Vagina (tissue), 2 donors: Measurements from ENCODE around the gene DNLZ. TPM values are rescaled to one million over a fixed set of nuclear protein-coding genes. Genes with fewer than 3 reads are reported as not detected.
"Not testable (repeated sequence)": the region's sequence is repeated elsewhere in the genome, so short reads cannot be mapped to it uniquely, and the experiment has no call there.

Source experiments
- DNase-seq, 2 donors: peaks; one replicate each; pipeline ENCODE4 v3.0.0-alpha.2; 2017; ENCODE audit errors: extremely low spot score in 2 of 2
- H3K27ac ChIP-seq: fragments of 200-600 bp; sonication (generic); one replicate; pipeline ENCODE4 v1.5.1; 2019
- H3K27me3 ChIP-seq: fragments of 200-600 bp; sonication (generic); one replicate; pipeline ENCODE4 v1.5.1; 2019
- H3K36me3 ChIP-seq, 2 donors: fragments of 200-600 bp; sonication (generic); one replicate each; pipeline ENCODE4 v1.5.1; 2017 to 2019
- H3K4me1 ChIP-seq: fragments of 200-600 bp; sonication (generic); one replicate; pipeline ENCODE4 v1.5.1; 2019
- H3K4me3 ChIP-seq, 2 donors: fragments of 200-600 bp; sonication (generic); 1 replicate in 1 of 2; 2 replicates in 1 of 2; pipeline ENCODE4 v1.5.1; 2016 to 2019
- H3K9me3 ChIP-seq: fragments of 200-600 bp; sonication (generic); one replicate; pipeline ENCODE4 v1.5.1; 2019
- POLR2A ChIP-seq, 2 donors: fragments of 450-650 bp; IDR thresholded peaks; one replicate each; pipeline ENCODE4 v1.6.1; 2017; ENCODE audit warnings: antibody characterized with exemption in 2 of 2, mild to moderate bottlenecking in 2 of 2, moderate library complexity in 2 of 2
- POLR2AphosphoS5 ChIP-seq, 2 donors: sonication (generic); formaldehyde crosslinking; IDR thresholded peaks; one replicate each; pipeline ENCODE4 v1.9.0; 2017; ENCODE audit warnings: antibody characterized with exemption in 2 of 2, mild to moderate bottlenecking in 2 of 2, low read depth in 1 of 2; ENCODE audit not compliant: insufficient read depth in 1 of 2
- intact Hi-C: fragments of 100-400 bp; cut with DNase I; formaldehyde crosslinking; loops from one replicate; pipeline ENCODE4 v1.15.1; 2023
- total RNA-seq: library from RNA; depleted of rRNA; stranded (reverse); fragments of >200 nt; gene quantifications from one replicate; pipeline ENCODE4 v1.2.3, GENCODE V29; 2016
- TF ChIP-seq, protein P1 (sequence below), 3 experiments: fragments of 450-650 bp in 2 of 3; fragments of 200-600 bp in 1 of 3; sonication (generic) in 1 of 3; IDR thresholded peaks; one replicate each; pipeline ENCODE4 v1.5.1; 2017 to 2019; ENCODE audit warnings: antibody characterized with exemption in 3 of 3, mild to moderate bottlenecking in 2 of 3, moderate library complexity in 2 of 3

The DNLZ gene
- total RNA-seq, 1 donor from 2014 or later: 25.0 TPM

DNA sequence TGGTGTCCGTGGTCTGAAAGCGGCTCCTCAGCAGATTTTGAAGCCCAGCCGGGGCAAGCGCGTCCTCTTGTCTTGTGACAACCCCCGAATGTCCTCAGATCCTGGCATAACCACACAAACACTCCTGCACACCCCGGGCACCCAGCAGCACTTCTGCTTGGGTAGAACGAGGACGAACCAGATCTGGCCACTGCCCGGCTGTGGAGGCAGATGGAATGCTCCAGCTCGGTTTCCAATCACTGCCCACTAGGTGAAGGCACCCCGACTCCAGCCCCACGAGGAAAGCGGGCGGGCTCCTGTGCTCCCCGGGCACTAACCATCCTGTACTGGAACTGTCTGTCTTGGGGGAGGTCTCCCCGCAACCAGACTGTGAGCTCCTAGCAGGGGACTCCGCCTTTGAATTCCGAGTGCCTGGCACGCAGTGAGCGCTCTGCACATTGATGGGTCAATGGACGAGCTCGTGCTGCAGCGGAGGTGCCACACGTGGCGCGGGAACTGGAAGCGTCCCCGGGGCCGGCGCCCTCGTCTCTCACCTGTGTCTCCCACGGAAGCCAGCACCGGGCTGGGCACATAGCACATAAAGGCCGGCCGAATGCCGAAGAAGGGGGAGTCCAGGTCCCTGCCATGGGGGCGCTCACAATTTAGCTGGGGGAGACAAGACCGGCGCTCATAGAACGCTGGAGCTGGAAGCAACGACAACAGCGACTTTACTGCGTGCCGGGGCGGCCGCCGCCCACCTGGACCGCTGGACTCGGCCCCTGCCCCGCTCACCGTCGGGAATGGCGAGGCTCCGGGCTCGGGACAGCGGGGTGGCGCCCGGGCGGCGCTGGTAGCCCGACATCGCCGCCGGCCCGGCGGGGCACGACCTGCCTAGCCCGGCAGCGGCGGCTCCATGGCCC, 46.3 kb upstream of the DNLZ start:
- peak overlapping the region; percentile 62 for H3K27ac ChIP-seq
- H3K9me3 ChIP-seq: no peaks in the 10 kb centered on the region
- TF ChIP-seq, protein P1, sequence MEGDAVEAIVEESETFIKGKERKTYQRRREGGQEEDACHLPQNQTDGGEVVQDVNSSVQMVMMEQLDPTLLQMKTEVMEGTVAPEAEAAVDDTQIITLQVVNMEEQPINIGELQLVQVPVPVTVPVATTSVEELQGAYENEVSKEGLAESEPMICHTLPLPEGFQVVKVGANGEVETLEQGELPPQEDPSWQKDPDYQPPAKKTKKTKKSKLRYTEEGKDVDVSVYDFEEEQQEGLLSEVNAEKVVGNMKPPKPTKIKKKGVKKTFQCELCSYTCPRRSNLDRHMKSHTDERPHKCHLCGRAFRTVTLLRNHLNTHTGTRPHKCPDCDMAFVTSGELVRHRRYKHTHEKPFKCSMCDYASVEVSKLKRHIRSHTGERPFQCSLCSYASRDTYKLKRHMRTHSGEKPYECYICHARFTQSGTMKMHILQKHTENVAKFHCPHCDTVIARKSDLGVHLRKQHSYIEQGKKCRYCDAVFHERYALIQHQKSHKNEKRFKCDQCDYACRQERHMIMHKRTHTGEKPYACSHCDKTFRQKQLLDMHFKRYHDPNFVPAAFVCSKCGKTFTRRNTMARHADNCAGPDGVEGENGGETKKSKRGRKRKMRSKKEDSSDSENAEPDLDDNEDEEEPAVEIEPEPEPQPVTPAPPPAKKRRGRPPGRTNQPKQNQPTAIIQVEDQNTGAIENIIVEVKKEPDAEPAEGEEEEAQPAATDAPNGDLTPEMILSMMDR (IDR thresholded peaks at IDR 0.05): no peak
- TF ChIP-seq POLR2A (IDR thresholded peaks at IDR 0.05) (no peak), POLR2AphosphoS5 (IDR thresholded peaks at IDR 0.05; ENCODE audit: insufficient read depth in 1 of 2, low read depth in 1 of 2) (no peak)
- H3K36me3 ChIP-seq: peaks cover 0 to 44% of the 10 kb centered on the region in 2 donors
- H3K4me3 ChIP-seq: peak overlapping the region; percentile 76 to 89
- H3K27me3 ChIP-seq: no peaks in the 10 kb centered on the region
- DNase-seq: no peak
- peaks cover 36% of the 10 kb centered on the region for H3K4me1 ChIP-seq
- intact Hi-C loops: loop anchor here (10.0 kb wide), 1 partner anchor 95 kb away; no protein-coding TSS in a partner anchor

DNA sequence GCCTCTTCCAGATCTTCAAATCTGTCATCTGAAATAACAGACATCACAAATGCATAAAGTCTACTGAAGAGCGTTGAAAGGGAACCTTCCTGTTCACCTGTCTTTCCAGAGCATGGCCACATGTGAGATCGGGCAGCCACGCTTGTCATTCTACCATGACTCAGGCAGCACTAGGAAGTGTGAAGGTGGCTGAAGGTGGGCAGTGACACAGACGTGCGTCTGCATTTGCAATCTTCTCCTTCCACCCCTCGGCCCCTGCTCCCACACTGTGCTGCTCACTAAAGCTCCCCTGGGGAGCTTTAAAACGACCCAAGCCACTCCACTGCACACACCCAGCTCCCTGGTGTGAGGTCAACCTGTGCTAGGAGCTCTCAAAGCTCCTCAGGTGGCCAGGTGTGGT, 44.4 kb upstream of the DNLZ start:
- TF ChIP-seq, protein P1 (IDR thresholded peaks at IDR 0.05): no peak
- TF ChIP-seq POLR2AphosphoS5 (IDR thresholded peaks at IDR 0.05; ENCODE audit: insufficient read depth in 1 of 2, low read depth in 1 of 2) (no peak), POLR2A (IDR thresholded peaks at IDR 0.05) (no peak)
- Histone ChIP-seq H3K9me3 (no peaks in the 10 kb centered on the region), H3K27ac (no peak overlapping the region), H3K27me3 (no peaks in the 10 kb centered on the region), H3K4me3 (no peak overlapping the region), H3K4me1 (peaks cover 36% of the 10 kb centered on the region), H3K36me3 (peaks cover 0 to 25% of the 10 kb centered on the region in 2 donors)
- intact Hi-C loops: loop anchor here (10.0 kb wide), 1 partner anchor 93 kb away; no protein-coding TSS in a partner anchor
- DNase-seq: no peak

DNA sequence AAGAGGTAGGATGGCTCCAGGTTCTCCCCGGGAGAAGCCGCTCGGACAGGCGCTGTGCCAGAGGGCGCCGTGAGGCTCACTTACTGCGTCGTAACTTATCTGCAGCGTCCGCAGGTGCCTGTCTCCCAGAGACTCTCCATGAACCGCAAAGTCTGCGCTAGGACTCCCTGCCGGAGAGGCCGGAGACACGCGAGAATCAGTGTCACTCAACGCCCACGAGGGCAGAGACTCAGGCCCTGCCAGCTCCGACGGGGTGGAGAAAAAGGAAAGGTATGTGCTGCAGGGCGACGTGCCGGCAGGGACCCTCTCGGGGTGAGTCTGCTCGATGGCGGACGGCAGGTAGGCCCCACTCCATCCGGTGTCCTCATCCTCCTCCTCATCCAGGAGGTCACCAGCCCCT, 43.5 kb upstream of the DNLZ start:
- not testable (repeated sequence) for H3K9me3 ChIP-seq, H3K27me3 ChIP-seq, H3K4me3 ChIP-seq, H3K27ac ChIP-seq, DNase-seq
- intact Hi-C loops: loop anchor here (10.0 kb wide), 1 partner anchor 92 kb away; no protein-coding TSS in a partner anchor
- peaks cover 31% of the 10 kb centered on the region for H3K4me1 ChIP-seq
- H3K36me3 ChIP-seq: peaks cover 0 to 22% of the 10 kb centered on the region in 2 donors

DNA sequence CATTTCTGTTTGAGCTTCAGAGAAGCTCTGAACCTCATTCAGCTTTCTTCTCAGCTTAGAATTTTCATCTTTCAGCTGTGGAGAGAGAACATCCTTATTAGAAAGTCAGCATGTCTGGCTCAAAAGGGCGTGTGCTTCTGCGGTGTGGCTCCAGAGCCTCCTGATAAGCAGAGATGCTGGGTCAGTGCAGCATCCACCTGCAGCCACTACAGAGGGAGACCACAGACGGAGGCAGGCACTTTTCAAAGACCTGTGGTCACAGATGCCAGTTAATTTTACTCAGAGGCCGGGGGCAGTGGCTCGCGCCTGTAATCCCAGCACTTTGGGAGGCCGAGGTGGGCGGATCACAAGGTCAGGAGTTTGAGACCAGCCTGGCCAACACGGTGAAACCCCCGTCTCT, 42.4 kb upstream of the DNLZ start:
- H3K27me3 ChIP-seq, H3K27ac ChIP-seq, DNase-seq, H3K4me3 ChIP-seq, H3K9me3 ChIP-seq: not testable (repeated sequence)
- Histone ChIP-seq H3K4me1 (peaks cover 19% of the 10 kb centered on the region), H3K36me3 (peaks cover 0 to 22% of the 10 kb centered on the region in 2 donors)
- intact Hi-C loops: loop anchor here (10.0 kb wide), 1 partner anchor 91 kb away; no protein-coding TSS in a partner anchor

DNA sequence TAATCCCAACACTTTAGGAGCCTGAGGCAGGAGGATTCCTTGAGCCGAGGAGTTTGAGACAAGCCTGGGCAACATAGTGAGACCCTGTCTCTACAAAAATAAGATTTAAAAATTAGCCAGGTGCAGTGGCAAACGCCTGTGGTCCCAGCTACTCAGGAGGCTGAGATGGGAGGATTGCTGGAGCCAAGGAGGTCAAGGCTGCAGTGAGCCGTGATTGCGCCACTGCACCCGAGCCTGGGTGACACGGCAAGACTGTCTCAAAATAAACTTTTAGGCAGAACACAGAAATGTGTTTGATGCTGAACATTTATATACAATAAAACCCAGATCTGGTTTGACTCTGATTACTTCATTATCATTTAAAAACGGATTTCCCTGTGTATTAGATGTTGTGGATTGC, 41.9 kb upstream of the DNLZ start:
- DNase-seq: no peak
- no peaks in the 10 kb centered on the region for H3K27me3 ChIP-seq
- H3K4me3 ChIP-seq: no peak overlapping the region
- intact Hi-C loops: loop anchor here (10.0 kb wide), 1 partner anchor 91 kb away; no protein-coding TSS in a partner anchor
- peaks cover 23% of the 10 kb centered on the region for H3K4me1 ChIP-seq
- TF ChIP-seq POLR2A (IDR thresholded peaks at IDR 0.05): no peak
- TF ChIP-seq POLR2AphosphoS5 (IDR thresholded peaks at IDR 0.05; ENCODE audit: insufficient read depth in 1 of 2, low read depth in 1 of 2): no peak
- TF ChIP-seq, protein P1 (IDR thresholded peaks at IDR 0.05): no peak
- no peaks in the 10 kb centered on the region for H3K9me3 ChIP-seq
- no peak overlapping the region for H3K27ac ChIP-seq
- peaks cover 0 to 22% of the 10 kb centered on the region in 2 donors for H3K36me3 ChIP-seq

DNA sequence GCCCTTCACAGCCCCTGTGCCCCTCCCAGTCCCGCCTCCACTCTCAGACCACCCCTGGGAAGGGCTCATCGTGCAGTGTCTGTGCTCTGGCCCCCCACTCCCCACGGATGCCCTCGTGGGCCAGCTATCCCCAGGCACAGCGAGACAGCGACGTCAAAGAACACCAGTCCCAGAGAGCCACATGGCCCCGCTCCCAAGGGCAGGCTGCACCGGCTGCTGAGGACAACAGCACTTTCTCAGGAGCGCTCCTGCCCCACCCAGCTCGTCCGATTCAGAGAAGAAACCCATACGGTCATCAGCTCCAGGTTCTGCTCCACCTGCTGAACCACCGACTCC, 41.2 kb upstream of the DNLZ start:
- no peak overlapping the region for H3K27ac ChIP-seq
- H3K27me3 ChIP-seq: no peaks in the 10 kb centered on the region
- peaks cover 23% of the 10 kb centered on the region for H3K4me1 ChIP-seq
- intact Hi-C loops: loop anchor here (10.0 kb wide), 1 partner anchor 90 kb away; no protein-coding TSS in a partner anchor
- no peaks in the 10 kb centered on the region for H3K9me3 ChIP-seq
- TF ChIP-seq POLR2A (IDR thresholded peaks at IDR 0.05) (no peak), POLR2AphosphoS5 (IDR thresholded peaks at IDR 0.05; ENCODE audit: insufficient read depth in 1 of 2, low read depth in 1 of 2) (no peak)
- TF ChIP-seq, protein P1 (IDR thresholded peaks at IDR 0.05): no peak
- DNase-seq: no peak
- peaks cover 0 to 22% of the 10 kb centered on the region in 2 donors for H3K36me3 ChIP-seq
- no peak overlapping the region for H3K4me3 ChIP-seq
